ENCODE measurements around the gene BMPER.

BMPER gene

DNA sequence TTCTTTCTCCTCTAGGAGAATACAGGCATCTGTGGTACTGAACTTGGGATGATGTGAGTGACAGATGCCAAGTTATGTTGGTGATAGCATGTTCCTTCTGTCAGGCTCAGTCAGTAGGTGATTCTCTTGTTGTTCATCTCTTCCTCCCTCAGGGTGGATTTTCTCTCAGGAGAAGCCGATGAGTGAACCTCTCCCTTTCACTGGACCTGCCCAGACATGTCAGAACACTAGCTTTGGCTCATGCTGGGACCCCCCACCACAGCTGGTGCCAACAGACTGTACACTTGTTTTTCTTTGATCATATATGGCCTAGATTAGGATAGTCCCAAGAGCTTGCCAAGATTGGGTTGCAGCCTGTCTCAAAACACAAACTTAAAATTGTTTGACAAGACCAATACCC is 129.4 kb downstream of the BMPER start:
- DNase-seq = no peak

DNA sequence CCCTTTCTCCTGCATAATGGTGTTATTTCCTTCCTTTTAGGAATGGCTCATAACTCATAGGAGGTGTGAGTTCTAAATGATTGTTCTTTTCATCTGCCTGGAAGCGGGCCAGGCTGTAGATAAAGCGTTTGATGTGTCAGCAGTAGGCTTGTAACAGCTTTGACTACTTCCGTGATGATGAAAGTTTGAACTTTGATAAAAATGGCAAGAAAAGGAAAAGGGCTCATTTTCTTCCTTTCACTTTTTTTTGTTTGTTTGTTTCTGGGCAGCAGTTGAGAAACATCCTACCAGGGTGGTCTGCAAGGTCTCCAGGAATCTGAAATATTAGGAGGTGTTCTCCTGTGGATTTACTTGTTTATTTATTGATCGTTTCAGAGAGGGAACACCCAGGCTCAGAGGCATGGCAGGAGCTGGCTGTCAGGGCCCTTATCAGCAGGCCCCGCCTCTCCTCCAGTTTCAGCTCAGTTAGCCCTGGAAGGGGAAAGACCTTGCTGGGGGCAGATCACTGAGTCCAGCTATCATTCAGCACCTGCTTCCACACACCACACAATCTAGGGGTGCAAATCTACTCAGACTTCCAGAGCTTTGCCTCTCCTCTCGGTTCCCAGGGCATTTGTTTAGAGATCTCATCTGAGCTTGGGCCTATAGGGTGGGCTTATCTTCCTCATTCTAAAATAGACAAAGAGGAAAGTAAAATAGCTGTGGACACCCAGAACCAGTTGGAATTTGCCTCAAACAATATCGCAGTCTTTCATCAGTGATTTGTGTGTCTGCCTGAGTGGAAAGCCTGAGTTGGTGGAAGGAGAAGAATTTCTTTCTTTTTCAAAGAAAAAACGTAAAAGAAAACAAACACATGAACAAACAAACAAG is 130.9 kb downstream of the BMPER start:
- DNase-seq = no peak

DNA sequence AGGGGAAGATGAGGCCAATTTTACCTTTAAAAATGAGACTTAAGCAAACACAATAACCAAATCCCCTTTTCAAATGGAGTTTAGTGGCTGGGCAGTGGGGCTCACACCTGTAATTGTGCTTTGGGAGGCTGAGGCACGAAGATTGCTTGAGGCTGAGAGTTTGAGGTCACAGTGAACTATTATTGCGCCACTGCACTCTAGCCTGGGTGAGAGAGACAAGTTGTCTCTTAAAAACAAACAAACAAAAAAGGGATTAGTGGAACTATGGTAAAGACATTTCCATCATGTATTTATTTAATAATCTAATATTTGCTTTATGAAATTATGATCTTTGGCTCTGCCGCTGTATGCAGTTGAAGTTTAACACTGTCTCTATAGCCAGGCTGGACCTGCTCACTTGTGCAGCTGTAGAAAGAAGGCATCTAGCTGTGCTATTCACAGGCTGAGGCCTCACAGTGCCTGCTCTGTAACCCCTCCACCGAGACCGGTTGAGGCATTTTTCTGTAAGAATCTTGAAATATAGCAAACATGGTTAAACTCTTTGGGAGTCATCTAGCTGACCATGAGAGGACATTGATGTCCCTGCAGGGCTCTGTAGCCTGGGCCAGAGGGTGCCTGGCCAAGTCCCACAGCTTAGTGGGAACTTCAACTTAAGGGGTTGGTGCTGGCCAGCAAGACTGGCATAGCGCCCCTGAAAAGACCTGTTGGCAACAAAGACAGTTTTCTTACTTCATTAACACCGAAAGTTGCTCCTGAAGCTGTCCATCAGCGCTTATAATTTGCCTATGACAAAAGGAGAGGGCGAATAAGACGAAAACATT is 131.8 kb downstream of the BMPER start:
- DNase-seq = no peak

DNA sequence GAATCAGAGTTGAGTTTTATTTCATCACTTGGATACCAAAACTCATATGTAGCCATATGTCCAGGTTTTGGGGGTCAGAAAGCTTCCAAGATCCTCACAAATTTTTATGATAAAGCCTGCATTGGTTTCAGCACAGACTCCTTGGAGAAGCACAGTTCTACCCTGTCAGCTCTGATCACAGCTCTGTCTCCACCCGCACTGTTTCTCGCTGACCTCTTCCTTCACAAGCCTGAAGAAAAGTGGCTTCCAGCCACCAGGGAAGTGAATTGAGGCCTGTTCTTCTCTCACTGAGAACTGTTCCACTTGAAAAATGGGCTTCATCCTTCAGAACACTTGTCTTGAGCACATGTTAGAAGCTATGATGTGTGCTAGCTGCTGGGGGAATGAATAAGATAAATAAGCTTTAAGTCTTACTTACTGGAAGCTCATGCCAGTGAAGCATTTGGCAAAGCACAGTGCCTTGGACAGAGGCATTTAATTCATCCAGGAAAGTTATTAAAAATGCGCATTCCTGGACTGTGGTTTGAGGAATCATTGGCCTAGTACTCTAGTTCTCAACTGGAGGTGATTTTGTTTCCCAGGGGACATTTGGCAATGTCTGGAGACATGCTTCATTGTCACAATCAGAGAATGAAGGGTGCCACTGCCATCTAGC is 133.6 kb downstream of the BMPER start:
- DNase-seq = no peak

DNA sequence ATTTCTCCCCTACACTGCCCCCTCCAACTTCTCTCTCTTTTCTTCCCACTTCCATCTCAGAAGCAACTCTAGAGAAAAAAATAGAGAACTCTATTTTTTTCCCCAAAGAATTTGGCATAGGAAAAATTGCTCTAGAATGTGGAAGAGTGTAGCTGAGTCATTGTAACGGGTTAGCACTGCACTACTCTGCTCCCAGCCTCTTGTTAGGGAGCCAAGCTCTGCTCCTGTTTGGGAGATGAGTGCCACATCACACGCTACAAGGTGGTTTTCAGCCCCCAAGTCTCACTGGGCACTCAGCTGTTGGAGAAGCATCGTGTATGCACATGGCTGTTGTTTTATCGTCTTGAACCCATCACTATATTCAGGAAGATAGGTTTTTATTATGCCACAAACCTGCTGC is 136.4 kb downstream of the BMPER start:
- no peak for DNase-seq

DNA sequence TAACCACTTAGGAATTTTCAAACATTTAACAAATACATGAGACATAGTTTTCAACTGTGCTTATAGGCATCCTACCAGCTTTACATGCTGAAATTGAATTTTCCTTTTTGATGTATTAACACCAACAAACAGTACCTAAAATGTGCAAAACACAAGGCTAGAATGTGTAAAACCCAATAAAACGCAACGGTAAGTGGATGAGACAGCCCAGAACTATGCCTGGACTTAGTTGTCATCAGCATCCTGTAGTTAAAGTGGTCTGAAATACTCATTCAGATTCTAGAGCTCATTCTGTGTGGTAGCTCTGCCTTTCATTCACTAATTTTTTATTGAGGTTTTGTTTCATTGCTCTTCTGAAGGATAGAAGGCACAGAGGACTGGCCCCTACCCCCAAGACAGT is 137.1 kb downstream of the BMPER start:
- no peak for DNase-seq

DNA sequence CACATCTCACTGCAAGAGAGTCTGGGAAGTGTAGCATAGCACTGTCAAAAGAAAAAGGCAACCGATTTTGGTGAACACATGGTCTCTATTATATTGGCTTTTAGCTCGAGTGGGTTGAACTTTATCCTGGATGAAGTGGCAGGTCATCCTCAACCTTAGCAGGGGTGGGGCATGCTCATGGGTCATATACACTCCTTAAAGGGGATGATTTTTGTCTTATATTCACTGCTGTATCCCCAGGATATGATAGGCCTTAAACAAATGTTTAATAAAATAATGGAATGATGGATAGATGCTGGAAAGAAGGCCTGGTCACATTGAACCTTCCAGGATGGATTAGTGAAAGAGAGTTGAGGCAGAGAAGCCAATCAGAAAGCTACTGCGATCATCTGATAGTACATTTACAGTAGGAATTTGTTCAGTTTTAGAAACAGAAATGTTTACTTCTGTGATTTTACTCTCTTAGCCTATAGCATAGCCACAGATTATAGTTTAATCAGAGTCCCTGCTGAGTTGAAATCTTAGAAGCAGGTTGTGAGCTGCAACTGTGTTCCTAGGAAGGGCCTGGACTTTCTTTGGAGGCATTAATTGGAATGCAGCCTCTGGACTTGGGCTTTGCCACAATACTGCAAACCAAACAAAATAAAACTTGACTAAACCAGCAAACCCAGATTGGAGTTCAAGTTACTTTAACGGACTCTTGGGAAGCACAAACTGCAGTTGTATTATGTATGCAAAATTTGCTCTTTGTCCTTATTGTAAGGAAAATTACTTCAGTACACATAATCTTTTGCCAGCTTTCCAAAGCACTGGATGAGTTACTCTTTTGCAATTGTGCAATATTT is 138.3 kb downstream of the BMPER start:
- no peak for DNase-seq

DNA sequence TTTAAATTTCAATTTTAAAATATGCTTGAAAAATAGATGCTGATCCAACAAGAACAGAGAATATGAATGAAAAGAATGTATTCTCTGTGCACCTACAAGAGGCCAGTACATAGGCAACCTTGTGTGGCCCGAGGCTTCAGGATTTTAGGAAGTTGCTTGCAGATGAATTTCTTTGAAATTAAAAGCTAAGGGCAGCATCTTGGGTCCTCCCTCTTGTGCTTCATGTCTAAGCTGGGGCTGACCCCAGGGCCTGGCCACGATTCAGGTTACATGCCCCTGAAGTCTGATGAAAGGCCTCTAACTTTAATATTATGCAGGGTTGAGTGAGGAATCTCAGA is 138.9 kb downstream of the BMPER start:
- no peak for DNase-seq

DNA sequence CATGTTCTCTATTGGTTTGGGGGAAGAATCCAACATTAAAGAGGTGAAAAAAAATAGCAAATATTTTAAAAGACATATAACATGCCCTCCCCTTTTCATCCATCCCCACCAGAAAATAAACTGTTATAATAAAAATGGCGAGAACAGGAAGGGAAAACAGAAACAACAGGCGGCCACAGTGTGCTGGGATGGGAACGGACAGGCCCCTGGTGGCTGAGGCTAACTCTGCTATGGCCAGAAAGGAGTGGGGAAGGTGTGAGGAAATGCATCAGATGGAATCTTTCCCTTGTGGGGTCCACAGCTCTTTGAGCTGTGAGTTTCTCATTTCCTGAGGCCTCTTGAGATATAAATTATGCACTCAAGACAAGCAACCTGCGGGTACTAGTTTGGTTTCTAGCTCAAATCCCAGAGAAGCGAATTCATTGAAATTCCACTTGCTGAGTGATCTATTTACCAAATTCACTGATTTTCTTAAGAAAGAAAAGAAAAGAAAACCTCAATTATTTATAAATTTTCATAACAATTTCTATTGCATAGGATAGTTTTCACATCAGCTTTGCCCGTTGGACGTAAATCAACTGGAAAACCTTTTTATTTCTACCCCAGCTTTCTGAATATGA is 139.5 kb downstream of the BMPER start:
- DNase-seq = no peak

DNA sequence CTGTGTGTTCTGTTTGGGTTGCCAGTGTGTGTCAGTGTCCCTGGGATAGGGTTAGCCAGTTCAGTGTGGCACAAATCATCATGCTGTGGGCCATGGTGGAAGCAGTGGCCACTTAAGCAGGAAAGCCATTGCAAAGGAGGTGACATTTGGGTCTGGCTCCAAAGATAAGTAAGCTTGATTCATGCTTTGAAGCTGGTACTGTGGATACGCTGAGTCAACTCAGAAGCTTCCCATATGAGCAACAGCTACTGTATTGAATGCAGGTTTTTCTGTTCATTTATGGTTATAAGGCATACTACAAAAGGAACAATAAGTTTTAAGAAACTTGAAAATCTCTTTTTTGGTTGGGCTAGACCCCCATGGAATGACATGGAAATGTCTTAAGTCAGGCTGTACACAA is 143.1 kb downstream of the BMPER start:
- DNase-seq = no peak

DNA sequence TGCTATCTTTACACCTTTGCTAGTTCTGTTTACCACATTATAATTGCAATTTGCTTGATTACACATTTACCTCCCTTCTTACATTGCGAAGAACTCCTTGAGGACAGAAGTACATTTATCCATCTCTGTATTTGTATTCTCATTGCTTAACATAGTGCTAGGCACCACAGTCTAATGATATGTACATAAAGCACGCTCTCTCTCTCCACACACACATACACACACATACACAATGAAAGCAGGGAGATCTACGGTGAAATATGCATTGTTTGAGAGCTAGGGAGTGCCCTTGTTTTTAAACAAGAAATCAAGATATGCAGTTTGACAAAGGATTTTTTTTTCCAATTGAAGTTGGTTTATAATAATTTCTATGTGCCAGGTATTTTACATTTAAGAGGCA is 148.7 kb downstream of the BMPER start:
- no peak for DNase-seq

DNA sequence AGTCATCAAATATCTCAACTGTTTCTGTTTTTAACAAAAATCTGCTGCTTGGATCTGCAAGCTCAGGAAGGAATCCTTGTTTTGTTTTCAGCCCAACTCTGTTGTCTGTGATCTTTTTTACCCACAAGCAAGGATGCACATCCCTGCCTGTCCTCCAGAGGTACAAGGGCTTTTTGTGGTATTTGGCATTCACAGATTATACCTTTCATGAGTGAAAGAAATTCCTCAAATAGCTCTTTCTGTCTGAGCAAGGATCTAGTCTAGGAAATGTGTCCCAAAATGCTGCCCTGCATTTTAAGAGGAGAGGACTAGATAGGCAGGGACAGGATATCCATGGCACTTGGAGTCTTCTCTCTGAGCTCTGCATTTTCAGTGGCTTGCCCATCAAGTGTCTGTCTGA is 151.8 kb downstream of the BMPER start:
- no peak for DNase-seq

DNA sequence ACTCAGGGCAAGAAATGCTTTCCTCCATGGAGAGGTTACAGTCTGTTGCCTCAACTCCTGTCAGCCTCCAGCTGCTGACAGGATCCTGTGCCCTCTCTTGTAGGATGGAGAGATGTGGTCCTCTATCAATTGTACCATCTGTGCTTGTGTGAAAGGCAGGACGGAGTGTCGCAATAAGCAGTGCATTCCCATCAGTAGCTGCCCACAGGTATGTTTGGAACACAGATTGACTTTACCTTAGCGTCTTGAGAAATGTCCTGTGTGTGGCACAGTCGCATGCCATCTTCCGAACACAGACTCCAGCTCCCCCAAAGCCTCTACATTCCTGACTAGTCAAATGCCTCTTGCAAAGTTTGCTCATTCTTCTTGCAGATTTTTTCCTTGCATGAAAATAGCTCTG is 152.6 kb downstream of the BMPER start:
- no peak for DNase-seq

DNA sequence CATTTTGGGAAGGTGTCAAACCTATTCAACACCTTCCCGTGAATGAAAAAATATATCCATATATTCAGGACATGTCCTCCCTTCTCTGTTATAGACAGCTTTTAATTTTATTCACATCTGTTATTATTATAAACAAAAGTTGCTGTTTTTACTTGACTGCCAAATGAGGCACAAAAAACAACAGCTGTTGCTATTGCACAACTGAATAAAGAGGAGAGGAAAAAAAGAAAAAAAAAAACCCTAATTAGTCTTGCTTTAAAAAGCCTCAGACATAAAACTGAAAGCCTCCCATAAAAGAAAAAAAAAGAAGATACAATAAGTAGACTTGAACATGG is 153.4 kb downstream of the BMPER start:
- DNase-seq = no peak

DNA sequence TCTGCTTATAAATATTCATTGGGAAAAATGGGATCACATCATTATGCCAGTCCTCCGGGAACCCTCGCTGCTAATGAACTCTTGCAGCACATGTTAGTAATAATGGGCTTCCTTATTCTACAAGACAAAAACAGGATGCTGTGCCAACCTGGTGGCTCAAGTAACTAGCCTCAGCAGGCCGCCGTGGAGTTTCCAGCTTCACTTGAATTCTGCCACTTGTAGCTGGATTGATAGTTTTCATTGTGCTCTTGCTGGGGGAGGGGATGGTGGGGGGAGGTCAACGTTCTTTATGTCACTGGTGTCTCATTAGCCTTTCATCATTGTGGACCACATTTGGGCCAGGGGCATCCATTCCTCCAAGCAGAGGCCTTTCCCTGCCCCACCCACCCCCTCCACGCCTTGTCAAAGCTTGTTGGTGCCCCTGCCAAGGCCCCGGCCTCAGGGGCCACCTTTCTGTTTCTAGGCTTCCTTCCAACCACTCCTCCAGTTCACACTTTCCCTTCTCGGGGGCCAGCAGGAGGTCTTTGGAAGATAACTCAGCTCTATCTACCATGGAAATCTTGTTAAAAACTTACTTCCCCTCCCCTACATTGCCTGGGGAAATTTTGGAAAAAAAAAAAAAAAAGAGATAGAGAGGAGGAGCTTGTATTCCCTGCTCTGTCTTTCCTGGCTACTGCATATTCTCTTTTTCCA is 153.9 kb downstream of the BMPER start:
- DNase-seq = no peak

DNA sequence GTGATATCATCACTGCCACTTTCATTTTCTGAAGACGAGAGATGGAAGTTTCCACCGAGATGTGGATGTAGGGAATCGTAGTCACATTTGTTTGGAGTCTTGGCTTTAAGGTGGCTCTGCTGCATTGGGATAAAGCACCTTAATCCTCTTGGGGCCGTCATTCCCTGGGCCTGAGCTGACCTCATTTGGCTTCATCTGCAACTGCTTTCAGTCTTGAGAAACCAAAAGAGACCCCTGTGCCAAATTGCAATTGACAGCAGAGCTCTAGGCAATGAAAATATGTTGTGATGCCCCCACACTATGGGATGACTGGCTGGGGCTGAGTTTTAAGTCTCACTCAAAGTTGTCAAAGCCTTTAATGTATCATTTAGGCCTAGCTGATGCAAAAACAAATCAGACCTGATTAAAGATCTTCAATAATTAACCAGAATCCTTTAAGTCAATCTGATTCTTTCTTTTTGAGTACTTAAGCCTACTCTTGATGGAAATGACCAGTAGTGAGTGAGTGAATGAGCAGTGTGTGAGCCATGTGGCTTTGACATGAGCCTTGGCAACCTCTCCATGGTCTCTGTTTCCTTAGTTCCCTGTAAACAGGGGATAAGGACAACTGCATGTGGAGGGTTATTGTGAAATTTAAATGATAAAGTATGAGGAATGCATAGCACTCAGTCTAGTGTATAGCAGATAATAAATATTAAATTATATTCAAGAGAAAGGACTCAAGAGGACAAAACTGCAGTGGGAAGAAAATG is 155.0 kb downstream of the BMPER start:
- no peak for DNase-seq

DNA sequence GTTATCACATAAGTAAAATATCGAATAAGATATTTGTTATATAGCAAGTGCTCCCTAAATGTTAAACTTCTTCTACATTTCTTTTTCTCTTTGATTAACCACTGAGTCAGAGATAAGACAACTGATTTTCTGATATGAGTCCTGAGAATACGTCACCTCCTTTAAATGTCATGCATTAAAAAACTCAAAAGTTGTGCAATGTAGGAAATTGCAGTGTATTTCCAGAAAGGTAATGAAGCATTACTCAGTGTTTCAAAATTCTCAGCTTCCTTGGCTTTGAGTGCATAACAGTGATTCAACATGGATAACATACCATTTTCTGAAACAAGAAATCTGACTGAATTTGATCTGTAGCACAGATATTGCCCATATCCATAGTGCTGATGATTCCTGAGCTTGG is 155.8 kb downstream of the BMPER start:
- DNase-seq = no peak

DNA sequence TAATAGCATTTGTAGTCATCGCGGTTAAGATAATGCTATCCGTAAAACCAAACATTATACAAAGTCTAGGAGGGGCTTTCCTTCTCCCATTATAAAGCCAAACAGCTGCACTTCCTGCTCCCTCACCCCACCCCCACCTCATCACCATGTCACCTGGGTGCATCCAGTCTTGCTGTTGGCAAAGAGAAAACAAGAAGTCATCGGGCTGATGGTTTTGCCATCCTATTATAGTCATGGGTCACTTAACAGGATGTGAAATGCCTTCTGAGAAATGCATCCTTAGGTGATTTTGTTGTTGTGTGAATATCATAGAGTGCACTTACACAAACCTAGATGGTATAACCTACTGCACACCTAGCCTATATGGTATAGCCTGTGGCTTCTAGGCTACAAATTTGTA is 157.0 kb downstream of the BMPER start:
- no peak for DNase-seq

DNA sequence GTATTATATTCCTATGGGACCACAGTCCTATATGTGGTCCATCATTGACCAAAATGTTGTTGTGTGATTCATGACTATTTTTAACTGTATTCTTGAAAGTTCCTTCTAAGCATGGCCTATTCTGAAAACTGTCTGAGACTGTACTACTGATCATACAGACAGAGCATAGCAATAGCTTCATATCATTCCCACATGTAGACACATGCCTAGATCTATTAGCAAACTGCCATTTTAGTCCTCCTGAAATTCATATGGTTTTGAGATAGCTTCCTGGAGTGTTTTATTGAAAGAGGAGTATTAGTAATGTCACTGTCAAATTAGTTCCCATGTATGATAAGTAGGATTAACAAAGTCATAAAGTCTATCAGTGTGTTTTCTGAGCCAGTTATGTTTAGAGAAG is 157.5 kb downstream of the BMPER start:
- DNase-seq = no peak

DNA sequence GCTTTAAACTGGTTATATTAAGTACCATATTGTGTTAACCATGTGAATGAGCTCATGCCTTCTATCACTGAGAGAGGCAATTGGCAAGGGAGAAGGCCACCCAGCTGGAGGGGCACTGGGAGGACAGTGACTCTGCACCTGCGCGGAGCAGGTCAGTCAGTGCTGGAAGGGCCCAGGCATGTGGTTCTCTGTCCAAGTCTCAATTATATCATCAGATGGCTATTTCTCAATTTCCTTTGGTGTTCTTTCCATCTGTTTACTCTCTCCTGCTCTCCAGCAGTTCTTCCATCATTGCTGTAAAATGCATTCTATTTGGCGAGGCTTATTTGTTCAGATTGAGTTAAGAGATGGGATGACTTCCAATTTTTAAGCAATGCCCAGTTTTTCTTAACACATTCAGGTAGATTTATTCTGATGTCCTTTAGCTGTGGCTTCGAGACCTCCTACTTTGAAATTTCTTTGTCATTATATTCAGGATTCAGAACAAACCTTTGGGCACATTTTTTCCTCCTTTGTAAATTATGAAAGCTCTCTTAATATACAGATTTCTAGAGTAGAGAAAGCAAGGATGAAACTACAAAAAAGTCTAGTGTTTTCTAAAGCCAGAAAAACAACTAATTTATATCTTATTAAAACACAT is 159.3 kb downstream of the BMPER start:
- no peak for DNase-seq

DNA sequence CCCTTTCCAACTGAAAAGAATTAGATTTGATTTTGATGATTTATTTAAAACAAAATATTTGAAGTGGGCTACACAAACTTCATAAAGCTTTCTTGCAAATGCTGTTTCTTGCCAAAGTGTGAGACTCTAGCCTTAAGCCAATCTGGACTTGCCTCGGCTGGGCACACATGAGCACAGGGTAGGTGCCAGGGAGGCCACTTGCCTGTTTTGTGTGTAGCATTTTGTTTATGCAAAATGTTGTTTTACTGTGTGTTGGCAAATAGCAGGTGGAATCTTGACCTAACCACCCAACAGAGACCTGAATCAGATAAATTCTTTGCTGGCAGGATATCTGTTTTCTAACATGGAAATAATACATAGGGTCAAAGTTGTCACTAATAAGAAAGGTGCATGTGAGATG is 161.1 kb downstream of the BMPER start:
- DNase-seq = no peak
